Activated T-cell treated with anti-CD3 and anti-CD28 coated beads for 1 hour (primary cell): Measurements from ENCODE around the gene L3MBTL3.
A peak's percentile ranks its signal among the peaks of the same experiment; 100 is the strongest.

ENCODE experiments used
- DNase-seq: peaks from one replicate; pipeline ENCODE4 v3.0.0-alpha.2; 2020; ENCODE audit warnings: low read depth

The L3MBTL3 gene

GRCh38 chr6:130018292-130018743, at the start of gene L3MBTL3:
TSS of gene L3MBTL3 (plus strand) at chr6:130018581. CDS start at chr6:130042700, 24,119 bp downstream.
- DNase-seq = peak; percentile 83

- DNase-seq = no peak
Measured at GRCh38 chr6:129969064-129969463, 49.3 kb upstream of the L3MBTL3 start.

- DNase-seq = no peak
Measured at GRCh38 chr6:129976110-129976509, 42.3 kb upstream of the L3MBTL3 start.

GRCh38 chr6:129978148-129978916, 40.0 kb upstream of the L3MBTL3 start:
- no peak for DNase-seq

- no peak for DNase-seq
Measured at GRCh38 chr6:129980821-129981220, 37.6 kb upstream of the L3MBTL3 start.

GRCh38 chr6:129981598-129981997, 36.8 kb upstream of the L3MBTL3 start:
- no peak for DNase-seq

GRCh38 chr6:129989396-129989795, 29.0 kb upstream of the L3MBTL3 start:
- DNase-seq = no peak

- DNase-seq = no peak
Measured at GRCh38 chr6:129992881-129993280, 25.5 kb upstream of the L3MBTL3 start.

GRCh38 chr6:129994410-129994809, 24.0 kb upstream of the L3MBTL3 start:
- no peak for DNase-seq

- no peak for DNase-seq
Measured at GRCh38 chr6:129996387-129996786, 22.0 kb upstream of the L3MBTL3 start.

GRCh38 chr6:130000526-130001421, 17.6 kb upstream of the L3MBTL3 start:
- no peak for DNase-seq

GRCh38 chr6:130008236-130008873, 10.0 kb upstream of the L3MBTL3 start:
- DNase-seq = no peak

GRCh38 chr6:130009146-130009545, 9.2 kb upstream of the L3MBTL3 start:
- no peak for DNase-seq

- DNase-seq = no peak
Measured at GRCh38 chr6:130010387-130010786, 8.0 kb upstream of the L3MBTL3 start.

GRCh38 chr6:130012728-130013127, 5.7 kb upstream of the L3MBTL3 start:
- no peak for DNase-seq

- DNase-seq = peak; percentile 26
Measured at GRCh38 chr6:130018744-130019325, 454 bp downstream of the L3MBTL3 start.

- peak; percentile 23 for DNase-seq
Measured at GRCh38 chr6:130019326-130020072, 1.1 kb downstream of the L3MBTL3 start.

GRCh38 chr6:130020073-130020906, 1.9 kb downstream of the L3MBTL3 start:
- peak; percentile 13 for DNase-seq

GRCh38 chr6:130020907-130021629, 2.7 kb downstream of the L3MBTL3 start:
- peak; percentile 63 for DNase-seq

GRCh38 chr6:130026859-130027258, 8.5 kb downstream of the L3MBTL3 start:
- no peak for DNase-seq
